ENCODE data around the gene LITAFD.

GRCh38 chr16:8865145-8865882, 16.8 kb upstream of the LITAFD start:
- no peak for TF ChIP-seq EZH2 (IDR thresholded peaks at IDR 0.05; ENCODE audit: insufficient read depth, poor library complexity, severe bottlenecking)
- TF ChIP-seq EZH2phosphoT487 (IDR thresholded peaks at IDR 0.05; ENCODE audit: insufficient read depth, low read depth), result no peak

Data from GM23248 (cell line).